ENCODE data around the gene REPS2.

- TF ChIP-seq CTCF (IDR thresholded peaks at IDR 0.05), result no peak
- no peak for TF ChIP-seq POLR2AphosphoS5 (IDR thresholded peaks at IDR 0.05)
- no peak for TF ChIP-seq POLR2A (IDR thresholded peaks at IDR 0.05)
Observed at GRCh38 chrX:17000751-17001150, 54.3 kb downstream of the REPS2 start.
